Mesendoderm (in vitro differentiated cells): ENCODE data around the gene RMND5A.

Experiments
- DNase-seq: peaks from one replicate; pipeline ENCODE4 v3.0.0; 2013
- H2AK5ac ChIP-seq: 2 replicates; pipeline ENCODE4 v1.6.1; 2013; ENCODE audit warnings: low read length, inconsistent platforms
- H2BK120ac ChIP-seq: 2 replicates; pipeline ENCODE4 v1.6.1; 2013; ENCODE audit warnings: low read depth, mild to moderate bottlenecking, low read length, moderate library complexity, mixed read lengths
- H2BK15ac ChIP-seq: replicated peaks from 2 replicates; pipeline ENCODE4 v1.6.1; 2013; ENCODE audit warnings: low read depth, mild to moderate bottlenecking, moderate library complexity
- H2BK5ac ChIP-seq: 2 replicates; pipeline ENCODE4 v1.6.1; 2013; ENCODE audit warnings: low read length, inconsistent platforms
- H3K18ac ChIP-seq: 2 replicates; pipeline ENCODE4 v1.6.1; 2013; ENCODE audit warnings: mild to moderate bottlenecking, low read length, mixed read lengths
- H3K23ac ChIP-seq: one replicate; pipeline ENCODE4 v1.6.1; 2013; ENCODE audit warnings: low read length
- H3K27ac ChIP-seq: 2 replicates; pipeline ENCODE4 v1.5.1; 2013; ENCODE audit warnings: low read depth, mild to moderate bottlenecking, inconsistent platforms, low read length, moderate library complexity
- H3K27me3 ChIP-seq: 2 replicates; pipeline ENCODE4 v1.6.1; 2013; ENCODE audit warnings: low read length, control low read depth, mild to moderate bottlenecking, inconsistent platforms; ENCODE audit not compliant: insufficient read depth, poor library complexity
- H3K36me3 ChIP-seq: 2 replicates; pipeline ENCODE4 v1.6.1; 2013; ENCODE audit warnings: low read length, inconsistent platforms; ENCODE audit not compliant: control insufficient read depth, insufficient read depth
- H3K4ac ChIP-seq: one replicate; pipeline ENCODE4 v1.6.1; 2013; ENCODE audit warnings: low read depth, mild to moderate bottlenecking, low read length, moderate library complexity
- H3K4me1 ChIP-seq: 2 replicates; pipeline ENCODE4 v1.6.1; 2013; ENCODE audit warnings: low read depth, low read length, inconsistent platforms; ENCODE audit not compliant: control insufficient read depth
- H3K4me2 ChIP-seq: 2 replicates; pipeline ENCODE4 v1.6.1; 2013; ENCODE audit warnings: low read length
- H3K4me3 ChIP-seq: 2 replicates; pipeline ENCODE4 v1.5.1; 2013; ENCODE audit warnings: mild to moderate bottlenecking, low read length
- H3K56ac ChIP-seq: one replicate; pipeline ENCODE4 v1.6.1; 2013; ENCODE audit warnings: low read length
- H3K79me1 ChIP-seq: 2 replicates; pipeline ENCODE4 v1.6.1; 2013; ENCODE audit warnings: low read length, inconsistent platforms
- H3K79me2 ChIP-seq: 2 replicates; pipeline ENCODE4 v1.6.1; 2013; ENCODE audit warnings: mild to moderate bottlenecking, low read length; ENCODE audit not compliant: control insufficient read depth, insufficient read depth
- H3K9ac ChIP-seq: 2 replicates; pipeline ENCODE4 v1.6.1; 2013; ENCODE audit warnings: low read length, inconsistent platforms
- H4K5ac ChIP-seq: one replicate; pipeline ENCODE4 v1.6.1; 2013; ENCODE audit warnings: low read length
- H4K8ac ChIP-seq: one replicate; pipeline ENCODE4 v1.6.1; 2013; ENCODE audit warnings: low read depth, mild to moderate bottlenecking, control low read depth, low read length, moderate library complexity
- WGBS: extraction: QIAGEN DNeasy Blood & Tissue Kit; methylation state at CpG from one replicate; pipeline ENCODE4 v1.1.7; 2013; ENCODE audit warnings: low lambda C conversion rate, missing lambda C conversion rate; ENCODE audit not compliant: insufficient coverage; ENCODE audit errors: extremely low coverage; 5-methylcytosine and 5-hydroxymethylcytosine counted together

The RMND5A gene

GRCh38 chr2:86800856-86801567 is 80.9 kb downstream of the RMND5A start:
- Histone ChIP-seq H4K5ac (no peak overlapping the region), H3K36me3 (no peaks in the 10 kb centered on the region), H2BK15ac (no peak overlapping the region), H2BK120ac (no peak overlapping the region), H2AK5ac (no peak overlapping the region), H3K4me3 (no peak overlapping the region), H2BK5ac (no peak overlapping the region), H3K79me2 (no peaks in the 10 kb centered on the region), H3K27me3 (no peaks in the 10 kb centered on the region), H4K8ac (no peak overlapping the region), H3K4me2 (no peak overlapping the region), H3K18ac (no peak overlapping the region), H3K56ac (no peak overlapping the region), H3K79me1 (no peaks in the 10 kb centered on the region), H3K9ac (no peak overlapping the region), H3K4me1 (no peaks in the 10 kb centered on the region), H3K23ac (no peak overlapping the region), H3K27ac (no peak overlapping the region), H3K4ac (no peak overlapping the region)
- no peak for DNase-seq
- WGBS, result no CpG with 5 or more reads among the region's 2 CpGs

DNA sequence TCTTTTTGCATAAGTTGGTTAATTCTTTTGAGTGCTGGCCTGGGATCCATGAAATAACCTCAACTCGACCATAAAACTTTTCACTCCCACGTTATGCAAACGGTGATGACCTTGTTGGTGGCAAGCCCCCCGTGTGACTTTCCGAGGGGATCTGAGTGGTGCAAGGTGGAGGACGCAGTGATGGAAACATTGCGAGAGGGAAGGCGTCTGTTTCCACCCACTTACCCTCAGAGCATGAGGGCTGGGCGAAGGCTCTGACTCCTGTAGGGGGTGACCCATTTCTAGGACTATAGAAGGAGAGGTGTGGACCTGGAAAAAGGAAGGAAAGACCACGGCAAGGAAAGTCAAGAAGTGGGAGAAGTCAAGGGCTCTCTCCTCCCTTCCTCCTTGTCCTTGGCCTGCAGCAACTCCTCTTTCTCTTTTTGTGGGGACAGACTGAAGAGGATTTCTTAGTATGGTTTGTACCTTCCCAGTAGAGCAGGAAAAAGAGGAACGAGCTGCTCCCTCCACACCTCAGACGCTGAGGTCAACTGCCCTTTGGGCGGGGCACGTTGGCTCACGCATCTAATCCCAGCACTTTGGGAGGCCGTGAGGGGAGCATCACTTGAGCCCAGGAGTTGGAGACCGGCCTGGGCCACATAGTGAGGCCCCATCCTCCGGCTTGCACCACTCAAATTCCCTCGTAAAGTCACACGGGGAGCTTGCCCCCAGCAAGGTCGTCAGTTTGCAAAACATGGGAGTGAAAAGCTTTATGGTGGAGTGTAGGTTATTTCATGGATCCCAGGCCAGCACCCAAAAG is 86.2 kb downstream of the RMND5A start:
- H2AK5ac ChIP-seq, result no peak overlapping the region
- no peak overlapping the region for H3K23ac ChIP-seq
- no peak for DNase-seq
- no peak overlapping the region for H3K4me3 ChIP-seq
- H3K9ac ChIP-seq, result no peak overlapping the region
- no peak overlapping the region for H2BK15ac ChIP-seq
- no peak overlapping the region for H3K18ac ChIP-seq
- no peak overlapping the region for H3K4me2 ChIP-seq
- no peak overlapping the region for H2BK5ac ChIP-seq
- no peaks in the 10 kb centered on the region for H3K36me3 ChIP-seq
- H3K79me1 ChIP-seq, result no peaks in the 10 kb centered on the region
- H3K56ac ChIP-seq, result no peak overlapping the region
- H4K8ac ChIP-seq, result no peak overlapping the region
- no CpG with 5 or more reads among the region's 21 CpGs for WGBS
- H3K27ac ChIP-seq, result no peak overlapping the region
- H4K5ac ChIP-seq, result no peak overlapping the region
- no peaks in the 10 kb centered on the region for H3K4me1 ChIP-seq
- no peak overlapping the region for H3K4ac ChIP-seq
- H3K79me2 ChIP-seq, result no peaks in the 10 kb centered on the region
- no peak overlapping the region for H2BK120ac ChIP-seq
- H3K27me3 ChIP-seq, result no peaks in the 10 kb centered on the region

- Histone ChIP-seq H3K4me3 (no peak overlapping the region), H3K27ac (no peak overlapping the region), H3K23ac (no peak overlapping the region), H2BK15ac (no peak overlapping the region), H3K56ac (peak overlapping the region; percentile 81), H3K4ac (no peak overlapping the region), H3K4me2 (peak overlapping the region; percentile 64), H3K9ac (no peak overlapping the region), H3K79me2 (no peaks in the 10 kb centered on the region), H4K5ac (no peak overlapping the region), H3K18ac (no peak overlapping the region), H3K27me3 (no peaks in the 10 kb centered on the region), H2BK120ac (no peak overlapping the region), H2BK5ac (no peak overlapping the region), H4K8ac (no peak overlapping the region), H2AK5ac (no peak overlapping the region), H3K4me1 (no peaks in the 10 kb centered on the region), H3K79me1 (no peaks in the 10 kb centered on the region), H3K36me3 (no peaks in the 10 kb centered on the region)
- no peak for DNase-seq
- WGBS, result no CpG with 5 or more reads among the region's 11 CpGs
Observed at GRCh38 chr2:86807133-86807467, 87.0 kb downstream of the RMND5A start.

GRCh38 chr2:86807468-86808275 is 87.6 kb downstream of the RMND5A start:
- Histone ChIP-seq H3K23ac (no peak overlapping the region), H3K18ac (no peak overlapping the region), H3K27ac (no peak overlapping the region), H4K8ac (no peak overlapping the region), H3K4me2 (peak overlapping the region; percentile 64), H2BK5ac (no peak overlapping the region), H2BK15ac (no peak overlapping the region), H3K36me3 (no peaks in the 10 kb centered on the region), H3K56ac (peak overlapping the region; percentile 81), H4K5ac (no peak overlapping the region), H3K9ac (peak overlapping the region; percentile 55), H2AK5ac (no peak overlapping the region), H3K27me3 (no peaks in the 10 kb centered on the region), H3K4me3 (no peak overlapping the region), H3K79me1 (no peaks in the 10 kb centered on the region), H3K4ac (no peak overlapping the region), H3K79me2 (no peaks in the 10 kb centered on the region), H2BK120ac (no peak overlapping the region), H3K4me1 (no peaks in the 10 kb centered on the region)
- WGBS, result no CpG with 5 or more reads among the region's 51 CpGs
- DNase-seq, result peak; percentile 81

DNA sequence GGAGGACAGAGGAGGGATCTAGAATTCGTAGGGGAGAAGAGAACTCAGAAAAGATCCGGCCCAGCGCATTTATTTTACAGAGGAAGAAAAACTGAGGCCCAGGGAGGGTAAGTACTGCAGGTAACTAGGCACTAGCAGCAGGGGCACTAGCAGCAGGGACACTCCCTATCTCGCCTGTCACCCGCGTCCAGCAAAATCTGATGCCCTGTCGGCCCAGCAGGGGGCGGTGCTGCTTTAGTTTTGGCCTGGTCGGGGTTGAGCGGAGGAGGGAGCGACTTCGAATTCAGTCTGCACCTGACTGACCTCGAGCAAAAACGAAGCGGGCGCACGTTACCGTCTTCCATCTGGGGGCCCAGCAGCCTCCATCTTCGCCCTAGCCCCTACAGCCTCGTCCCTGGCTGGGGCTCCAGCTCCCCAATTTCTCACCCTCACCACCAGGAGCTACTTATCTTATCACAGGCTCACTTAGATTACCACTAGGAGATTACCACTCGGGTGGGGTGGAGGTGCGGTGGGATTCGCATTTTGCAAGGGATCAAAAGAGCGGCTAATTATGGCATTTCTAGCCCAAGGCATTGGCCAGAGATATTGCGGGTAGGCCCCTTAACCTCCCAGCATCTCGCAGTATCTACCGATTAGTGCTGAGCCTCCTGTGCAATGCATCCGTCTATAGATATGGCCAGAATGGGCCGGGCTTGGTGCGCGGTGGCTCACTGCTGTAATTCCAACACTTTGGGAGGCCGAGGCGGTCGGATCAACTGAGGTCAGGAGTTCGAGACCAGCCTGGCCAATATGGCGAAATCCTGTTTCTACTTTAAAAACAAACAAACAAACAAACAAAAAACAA is 88.4 kb downstream of the RMND5A start:
- H4K5ac ChIP-seq, result no peak overlapping the region
- H3K79me2 ChIP-seq, result no peaks in the 10 kb centered on the region
- no peak overlapping the region for H4K8ac ChIP-seq
- H3K36me3 ChIP-seq, result no peaks in the 10 kb centered on the region
- H3K4me1 ChIP-seq, result no peaks in the 10 kb centered on the region
- no peak overlapping the region for H2BK5ac ChIP-seq
- DNase-seq, result peak; percentile 94
- H3K79me1 ChIP-seq, result no peaks in the 10 kb centered on the region
- no peak overlapping the region for H3K23ac ChIP-seq
- no peak overlapping the region for H2AK5ac ChIP-seq
- peak overlapping the region; percentile 55 for H3K9ac ChIP-seq
- no peak overlapping the region for H3K27ac ChIP-seq
- no peak overlapping the region for H3K56ac ChIP-seq
- no peak overlapping the region for H3K4ac ChIP-seq
- H3K18ac ChIP-seq, result no peak overlapping the region
- H3K4me3 ChIP-seq, result no peak overlapping the region
- H3K4me2 ChIP-seq, result peak overlapping the region; percentile 64
- H3K27me3 ChIP-seq, result no peaks in the 10 kb centered on the region
- H2BK120ac ChIP-seq, result no peak overlapping the region
- H2BK15ac ChIP-seq, result no peak overlapping the region
- WGBS, result no CpG with 5 or more reads among the region's 36 CpGs
